H1 (cell line): ENCODE measurements around the gene MTPN. TPM values are rescaled to one million over a fixed set of nuclear protein-coding genes. Genes with fewer than 3 reads are reported as not detected.
A peak's percentile ranks its signal among the peaks of the same experiment; 100 is the strongest.

ENCODE experiments used
- BCL11A ChIP-seq, 2 experiments: IDR thresholded peaks; one replicate each; pipeline ENCODE4 v1.6.1; 2011; ENCODE audit warnings: low read depth in 2 of 2, low read length in 2 of 2, mild to moderate bottlenecking in 2 of 2
- CREB1 ChIP-seq: IDR thresholded peaks from 2 replicates; pipeline ENCODE4 v1.6.1; 2012; ENCODE audit warnings: inconsistent platforms
- CTCF ChIP-seq, 3 experiments: IDR thresholded peaks; 1 replicate in 2 of 3; 2 replicates in 1 of 3; pipeline versions ENCODE4 v1.5.1 to v1.6.1; 2011; ENCODE audit warnings: low read length in 3 of 3, mild to moderate bottlenecking in 3 of 3, inconsistent platforms in 2 of 3, low read depth in 1 of 3, moderate library complexity in 1 of 3; ENCODE audit not compliant: insufficient read depth in 1 of 3; ENCODE audit errors: control extremely low read depth in 1 of 3
- MAFK ChIP-seq: IDR thresholded peaks from 2 replicates; pipeline ENCODE4 v1.6.1; 2012; ENCODE audit warnings: low read depth, mild to moderate bottlenecking, improper control_type of control experiment, low read length
- NANOG ChIP-seq: IDR thresholded peaks from 2 replicates; pipeline ENCODE4 v1.6.1; 2011; ENCODE audit warnings: low read length, low read depth, mild to moderate bottlenecking, inconsistent platforms; ENCODE audit not compliant: insufficient read depth, poor library complexity, severe bottlenecking
- polyA plus RNA-seq, 7 experiments: library from polyadenylated mRNA; depleted of rRNA in 3 of 7; stranded (reverse) in 5 of 7; unstranded in 2 of 7; fragments of >200 nt in 5 of 7; fragments of 200-250 nt in 2 of 7; gene quantifications; 1 replicate in 5 of 7; 2 replicates in 1 of 7; 4 replicates in 1 of 7; pipeline versions ENCODE4 v1.2.1 to v1.2.3, GENCODE V29; 2011 to 2013; ENCODE audit warnings: missing spikeins in 2 of 7, mixed read lengths in 2 of 7
- total RNA-seq: library from RNA; stranded (reverse); fragmentation: NEBNext Ultra II Directional; extraction: Animal tissue kit (Norgen Biotek cat#: 25700); gene quantifications from 2 replicates; pipeline ENCODE4 v1.2.1, GENCODE V29; 2021

The MTPN gene
- total and polyA plus RNA-seq, 2 of the 8 experiments (the other 6 are each of a cell fraction or from before 2014, with no cell fraction given): 33.0 to 101 TPM

- peak; percentile 44; the same call in 1 of the 2 replicates for TF ChIP-seq MAFK
- TF ChIP-seq BCL11A (IDR thresholded peaks at IDR 0.05; ENCODE audit: low read depth in 2 of 2, low read length in 2 of 2): no peak
- TF ChIP-seq CTCF (IDR thresholded peaks at IDR 0.05; ENCODE audit: control extremely low read depth in 1 of 3, insufficient read depth in 1 of 3, low read depth in 1 of 3, low read length in 3 of 3): no peak
- TF ChIP-seq CREB1: no peak
- TF ChIP-seq NANOG: no peak
- TF ChIP-seq, all 59 proteins: peak for 2
These were observed 33.9 kb downstream of the MTPN start (continued) for GRCh38 chr7:135943134-135943879.
